HL-60/S4 treated with retinoic acid at 250 ng/mL for 4 days and 3 days (cell line): Measurements from ENCODE around the gene GFOD2.
"Not testable (repeated sequence)": the region's sequence is repeated elsewhere in the genome, so short reads cannot be mapped to it uniquely, and the experiment has no call there.

Experiments
- in situ Hi-C: fragments of 300-500 bp; cut with MboI; formaldehyde crosslinking; loops from 2 replicates; pipeline ENCODE4 v1.7.0; 2022; ENCODE audit warnings: low sequenced_read_pairs

Gene GFOD2

GRCh38 chr16:67707210-67707609 is 11.9 kb downstream of the GFOD2 start:
- in situ Hi-C loops: no loop called here

DNA sequence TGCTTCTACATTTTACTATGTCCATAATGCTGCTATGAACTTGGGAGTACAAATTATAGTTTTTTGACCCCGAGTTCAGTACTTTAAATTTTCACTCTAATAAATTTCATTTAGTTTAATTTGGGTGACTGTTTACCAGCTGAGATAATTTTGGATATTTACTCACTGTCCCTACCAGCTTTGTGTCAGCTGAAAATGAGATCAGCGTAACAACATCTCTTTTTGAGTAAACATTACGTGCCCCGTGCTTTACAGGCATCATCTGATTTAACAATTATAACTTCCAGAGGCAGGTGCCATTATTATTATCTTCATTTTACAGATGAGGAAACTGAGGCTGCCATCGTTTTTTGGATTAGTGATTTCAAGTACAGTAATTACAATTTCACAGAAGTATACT is 15.0 kb downstream of the GFOD2 start:
- in situ Hi-C loops: no loop called here

DNA sequence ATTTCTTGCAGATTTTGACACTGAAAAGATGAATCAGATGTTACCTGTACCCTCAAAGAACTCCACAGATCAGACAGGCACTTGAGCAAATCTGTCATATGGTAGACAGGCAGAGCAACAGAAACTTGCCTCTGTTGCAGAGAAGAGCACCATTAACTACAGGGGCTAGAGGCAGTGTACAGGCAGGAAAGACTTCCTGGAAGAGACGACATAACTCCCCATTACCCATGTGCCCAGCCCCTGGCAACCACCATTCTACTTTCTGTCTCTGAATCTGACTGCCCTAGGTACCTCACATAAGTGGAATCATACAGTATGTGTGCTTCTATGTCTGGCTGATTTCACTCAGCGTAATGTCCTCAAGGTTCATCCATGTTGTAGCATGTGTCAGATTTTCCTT is 15.5 kb downstream of the GFOD2 start:
- in situ Hi-C loops: no loop called here

DNA sequence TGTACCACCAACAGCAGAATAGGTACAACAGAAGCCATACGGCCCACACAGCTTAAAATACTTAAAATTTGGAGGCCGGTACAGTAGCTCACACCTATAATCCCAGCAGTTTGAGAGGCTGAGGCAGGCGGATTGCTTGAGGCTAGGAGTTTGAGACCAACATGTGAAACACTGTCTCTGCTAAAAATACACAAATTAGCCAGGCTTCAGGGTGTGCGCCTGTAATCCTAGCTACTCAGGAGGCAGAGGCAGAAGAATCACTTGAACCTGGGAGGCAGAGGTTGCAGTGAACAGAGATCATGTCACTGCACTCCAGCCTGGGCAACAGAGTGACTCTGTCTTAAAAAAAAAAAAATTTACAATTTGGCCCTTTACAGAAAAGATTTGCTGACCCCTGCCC is 17.0 kb downstream of the GFOD2 start:
- in situ Hi-C loops: no loop called here

- in situ Hi-C loops: no loop called here
Observed at GRCh38 chr16:67701420-67701819, 17.7 kb downstream of the GFOD2 start.

DNA sequence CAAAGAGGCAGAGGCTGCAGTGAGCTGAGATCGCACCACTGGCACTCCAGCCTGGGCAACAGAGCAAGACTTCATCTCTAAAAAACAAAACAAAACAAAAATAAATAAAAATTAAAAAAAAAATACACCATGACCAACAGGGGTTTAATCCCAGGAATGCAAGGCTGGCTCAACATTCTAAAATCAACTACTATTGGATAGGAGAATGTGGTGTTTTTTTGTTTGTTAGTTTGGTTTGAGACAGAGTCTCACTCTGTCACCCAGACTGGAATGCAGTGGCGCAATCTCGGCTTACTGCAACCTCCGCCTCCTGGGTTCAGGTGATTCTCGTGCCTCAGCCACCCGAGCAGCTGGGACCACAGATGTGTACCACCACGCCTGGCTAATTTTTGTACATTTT is 19.9 kb downstream of the GFOD2 start:
- in situ Hi-C loops: no loop called here

- in situ Hi-C loops: no loop called here
Observed at GRCh38 chr16:67697422-67698185, 21.5 kb downstream of the GFOD2 start.

GRCh38 chr16:67694611-67695010 is 24.5 kb downstream of the GFOD2 start:
- in situ Hi-C loops: no loop called here

- in situ Hi-C loops: not testable (repeated sequence)
Observed at GRCh38 chr16:67693517-67694285, 25.4 kb downstream of the GFOD2 start.

DNA sequence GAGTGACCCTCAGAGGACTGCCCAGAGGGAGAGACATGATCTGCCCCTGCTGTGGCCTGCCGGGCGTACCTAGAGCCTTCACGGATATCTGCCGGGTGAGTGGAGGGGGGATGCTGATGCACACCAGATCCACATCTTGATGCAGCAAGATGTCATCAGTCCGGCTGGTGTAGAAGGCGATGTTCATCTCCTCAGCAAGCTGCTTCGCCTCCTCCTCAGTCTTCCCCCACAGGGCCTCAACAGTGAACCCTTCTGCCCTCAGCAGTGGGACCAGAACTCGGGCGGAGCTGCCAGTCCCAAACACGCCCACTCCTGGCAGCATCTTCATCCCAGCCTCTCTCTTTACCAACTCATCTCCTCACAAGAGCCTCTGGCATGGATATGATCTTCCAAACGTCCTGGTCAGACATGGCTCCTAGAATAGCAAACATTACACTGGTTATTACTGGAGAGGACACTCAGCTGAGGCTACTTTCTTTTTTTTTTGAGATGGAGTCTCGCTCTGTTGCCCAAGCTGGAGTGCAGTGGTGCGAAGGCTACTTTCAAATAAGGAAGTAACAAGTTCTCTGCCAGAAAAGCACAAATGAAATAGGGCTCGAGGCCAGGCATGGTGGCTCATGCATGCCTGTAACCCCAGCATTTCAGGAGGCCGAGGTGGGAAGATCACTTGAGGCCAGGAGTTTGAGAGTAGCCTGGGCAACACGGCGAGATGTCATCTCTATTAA is 33.6 kb downstream of the GFOD2 start:
- in situ Hi-C loops: no loop called here

- in situ Hi-C loops: no loop called here
Observed at GRCh38 chr16:67683767-67684166, 35.3 kb downstream of the GFOD2 start.

- in situ Hi-C loops: loop anchor here (10.0 kb wide), 1 partner anchor 245 kb away; no protein-coding TSS in a partner anchor
Observed at GRCh38 chr16:67679935-67680897, 38.9 kb downstream of the GFOD2 start.

- in situ Hi-C loops: loop anchor here (10.0 kb wide), 1 partner anchor 246 kb away; no protein-coding TSS in a partner anchor
Observed at GRCh38 chr16:67678354-67679023, 40.6 kb downstream of the GFOD2 start.

- in situ Hi-C loops: loop anchor here (10.0 kb wide), 1 partner anchor 247 kb away; no protein-coding TSS in a partner anchor
Observed at GRCh38 chr16:67677712-67678111, 41.4 kb downstream of the GFOD2 start.

GRCh38 chr16:67676939-67677338 is 42.2 kb downstream of the GFOD2 start:
- in situ Hi-C loops: loop anchor here (10.0 kb wide), 1 partner anchor 248 kb away; no protein-coding TSS in a partner anchor

DNA sequence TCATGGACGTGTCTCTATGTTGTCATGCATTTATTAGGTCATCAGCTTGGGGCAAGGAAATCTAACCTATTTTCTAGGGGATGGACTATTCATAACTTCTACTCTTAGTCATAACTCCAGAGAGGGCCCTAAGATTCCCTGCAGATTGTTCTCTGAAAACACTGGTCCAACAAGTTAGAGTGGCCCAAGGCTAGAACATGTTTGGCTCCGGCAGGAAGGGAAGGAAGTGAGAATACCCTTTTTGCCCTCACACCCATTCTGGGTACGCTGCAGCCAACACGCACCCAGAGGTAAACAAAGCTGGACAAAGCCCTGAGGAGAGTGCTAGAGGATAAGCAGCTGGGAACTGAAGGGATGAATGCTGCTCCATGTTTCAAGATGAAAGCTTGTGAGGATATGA is 42.6 kb downstream of the GFOD2 start:
- in situ Hi-C loops: loop anchor here (10.0 kb wide), 1 partner anchor 248 kb away; no protein-coding TSS in a partner anchor

DNA sequence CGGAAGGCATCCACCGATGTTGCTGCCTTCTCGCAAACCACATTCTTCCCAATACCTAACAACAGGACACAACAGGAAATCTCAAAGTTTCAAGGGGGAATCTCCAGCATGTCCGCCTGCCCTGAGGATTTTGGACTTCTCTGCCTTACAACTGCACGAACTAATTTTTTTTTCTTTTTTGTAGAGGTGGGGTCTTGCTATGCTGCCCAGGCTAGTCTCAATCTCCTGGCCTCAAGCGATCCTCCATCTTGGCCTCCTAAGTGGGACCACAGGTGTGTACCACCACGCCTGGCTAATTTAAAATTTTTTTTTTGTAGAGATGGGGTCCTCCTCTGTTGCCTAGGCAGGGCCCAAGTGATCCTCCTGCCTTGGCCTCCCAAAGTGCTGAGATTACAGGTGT is 43.1 kb downstream of the GFOD2 start:
- in situ Hi-C loops: loop anchor here (10.0 kb wide), 1 partner anchor 249 kb away; no protein-coding TSS in a partner anchor

DNA sequence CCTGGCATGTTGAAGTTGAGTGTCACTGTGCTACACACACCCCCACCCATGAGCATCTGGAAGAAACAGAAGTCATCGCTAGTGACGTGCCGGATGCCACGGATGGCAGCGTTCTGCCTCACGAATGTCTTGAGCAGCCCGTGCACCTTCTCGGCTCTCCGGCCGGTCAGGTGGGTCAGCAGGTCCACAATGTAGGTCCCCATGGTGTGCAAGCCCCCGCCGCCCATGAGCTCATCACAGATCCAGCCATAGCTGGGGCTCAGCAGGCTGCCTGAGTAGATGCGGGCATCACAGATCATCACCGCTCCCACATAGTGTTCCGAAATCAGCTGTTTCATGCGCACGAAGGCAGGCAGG is 43.6 kb downstream of the GFOD2 start:
- in situ Hi-C loops: loop anchor here (10.0 kb wide), 1 partner anchor 249 kb away; no protein-coding TSS in a partner anchor

DNA sequence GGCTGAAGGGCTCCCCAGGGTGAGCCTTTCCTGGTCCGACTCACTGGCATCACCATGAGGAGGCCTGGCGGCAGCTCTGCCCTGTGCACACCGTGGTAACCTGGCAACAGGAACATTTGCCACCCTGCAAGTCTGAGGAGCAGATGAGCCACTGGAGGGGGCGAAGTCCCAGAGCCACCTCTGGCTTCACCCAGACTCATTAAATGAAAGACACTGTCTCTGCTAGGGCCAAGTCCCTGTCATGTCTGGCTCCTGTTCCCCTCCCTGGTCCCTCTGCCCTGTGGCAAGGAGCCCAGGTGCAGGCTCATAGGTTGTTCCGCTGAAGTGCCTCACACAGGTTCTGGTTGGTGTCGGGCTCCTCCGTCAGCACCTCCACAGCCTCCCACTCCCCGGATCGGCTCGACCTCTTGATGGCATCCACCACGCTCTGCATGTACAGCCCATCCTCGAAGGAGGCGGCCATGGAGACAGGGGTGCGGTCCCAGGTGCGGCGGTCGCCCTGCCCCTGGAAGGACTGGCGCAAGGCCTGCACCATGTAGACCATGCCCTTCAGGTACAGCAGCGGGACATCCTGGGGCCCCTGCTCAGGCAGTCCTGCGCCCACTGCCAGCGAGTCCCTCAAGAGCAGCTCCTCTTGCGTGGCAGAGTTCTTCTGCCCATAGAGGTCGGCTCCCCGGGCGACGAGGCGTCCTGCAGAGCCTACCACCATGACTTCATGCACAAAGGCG is 44.1 kb downstream of the GFOD2 start:
- in situ Hi-C loops: loop anchor here (10.0 kb wide), 1 partner anchor 250 kb away; no protein-coding TSS in a partner anchor
